ENCODE results near the gene HNF1B. TPM values are rescaled to one million over a fixed set of nuclear protein-coding genes. Genes with fewer than 3 reads are reported as not detected.

The HNF1B gene
- total and polyA plus RNA-seq, 10 of the 15 experiments (the other 5 are each of a cell fraction or from before 2014, with no cell fraction given) = 0.51 to 12.7 (median 1.9) TPM

DNA sequence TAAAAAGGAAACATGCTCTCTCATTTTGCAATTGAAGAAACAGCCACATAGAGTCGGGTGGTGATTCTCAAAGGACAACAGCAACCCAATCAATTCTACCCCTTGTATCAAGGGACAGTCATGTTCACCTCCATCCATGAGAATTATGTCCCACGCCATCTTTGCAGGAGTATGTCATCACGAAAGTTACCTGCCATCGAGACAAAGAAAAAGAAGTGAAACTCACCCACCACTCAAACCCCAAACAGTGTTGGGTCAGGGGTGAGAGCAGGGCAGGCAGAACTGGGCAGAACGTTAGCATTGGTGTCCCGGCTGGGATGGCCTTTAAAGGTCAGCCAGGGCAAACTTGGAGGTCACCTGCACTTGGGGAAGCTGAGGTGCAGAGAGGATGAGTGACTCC lies 24.2 kb upstream of the HNF1B start (continued):
- TF ChIP-seq PAX5 (IDR thresholded peaks at IDR 0.05; ENCODE audit: borderline replicate concordance, low read depth, low read length) (0 out of 2 replicates have a peak, but pooled peaks have one; percentile 53), CREM (IDR thresholded peaks at IDR 0.05; ENCODE audit: low read depth) (no peak), ZNF217 (IDR thresholded peaks at IDR 0.05) (no peak), MEF2B (IDR thresholded peaks at IDR 0.05; ENCODE audit: partially characterized antibody, poor library complexity, severe bottlenecking) (peak; percentile 61), SMAD5 (IDR thresholded peaks at IDR 0.05; ENCODE audit: low read depth) (no peak), RAD21 (IDR thresholded peaks at IDR 0.05; ENCODE audit: insufficient read depth, low read depth, low read length) (no peak), ZZZ3 (IDR thresholded peaks at IDR 0.05; ENCODE audit: control insufficient read depth, insufficient read length, low read depth) (no peak), KAT2A (conservative IDR thresholded peaks at IDR 0.05; ENCODE audit: control insufficient read depth, low read depth, low read length) (no peak), NFYB (IDR thresholded peaks at IDR 0.05; ENCODE audit: insufficient read depth, low read depth, low read length) (no peak), IKZF1 (conservative IDR thresholded peaks at IDR 0.05) (peak; percentile 78), MYC (IDR thresholded peaks at IDR 0.05; ENCODE audit: insufficient read depth, insufficient read length, insufficient replicate concordance, low read length, severe bottlenecking) (no peak), RCOR1 (conservative IDR thresholded peaks at IDR 0.05; ENCODE audit: low read depth, low read length) (no peak), CHD2 (IDR thresholded peaks at IDR 0.05; ENCODE audit: borderline replicate concordance, low read depth, low read length) (peak; percentile 33; the same call in 1 of the 2 replicates), JUNB (IDR thresholded peaks at IDR 0.05) (no peak; the same call in 1 of the 2 replicates), SMC3 (IDR thresholded peaks at IDR 0.05; ENCODE audit: borderline replicate concordance, low read length) (no peak), SMAD1 (IDR thresholded peaks at IDR 0.05; ENCODE audit: low read depth, partially characterized antibody) (no peak), BHLHE40 (IDR thresholded peaks at IDR 0.05; ENCODE audit: borderline replicate concordance in 1 of 2, low read depth in 2 of 2, low read length in 1 of 2) (peak in 1 of 2 experiments; percentile 34; a peak in 1 of 4 replicates), FOS (IDR thresholded peaks at IDR 0.05; ENCODE audit: borderline replicate concordance, extremely low read depth, insufficient read length) (no peak), BACH1 (IDR thresholded peaks at IDR 0.05; ENCODE audit: borderline replicate concordance) (no peak), ESRRA (IDR thresholded peaks at IDR 0.05; ENCODE audit: low read length) (peak; percentile 31; the same call in 1 of the 2 replicates)
- TF ChIP-seq, protein P1, sequence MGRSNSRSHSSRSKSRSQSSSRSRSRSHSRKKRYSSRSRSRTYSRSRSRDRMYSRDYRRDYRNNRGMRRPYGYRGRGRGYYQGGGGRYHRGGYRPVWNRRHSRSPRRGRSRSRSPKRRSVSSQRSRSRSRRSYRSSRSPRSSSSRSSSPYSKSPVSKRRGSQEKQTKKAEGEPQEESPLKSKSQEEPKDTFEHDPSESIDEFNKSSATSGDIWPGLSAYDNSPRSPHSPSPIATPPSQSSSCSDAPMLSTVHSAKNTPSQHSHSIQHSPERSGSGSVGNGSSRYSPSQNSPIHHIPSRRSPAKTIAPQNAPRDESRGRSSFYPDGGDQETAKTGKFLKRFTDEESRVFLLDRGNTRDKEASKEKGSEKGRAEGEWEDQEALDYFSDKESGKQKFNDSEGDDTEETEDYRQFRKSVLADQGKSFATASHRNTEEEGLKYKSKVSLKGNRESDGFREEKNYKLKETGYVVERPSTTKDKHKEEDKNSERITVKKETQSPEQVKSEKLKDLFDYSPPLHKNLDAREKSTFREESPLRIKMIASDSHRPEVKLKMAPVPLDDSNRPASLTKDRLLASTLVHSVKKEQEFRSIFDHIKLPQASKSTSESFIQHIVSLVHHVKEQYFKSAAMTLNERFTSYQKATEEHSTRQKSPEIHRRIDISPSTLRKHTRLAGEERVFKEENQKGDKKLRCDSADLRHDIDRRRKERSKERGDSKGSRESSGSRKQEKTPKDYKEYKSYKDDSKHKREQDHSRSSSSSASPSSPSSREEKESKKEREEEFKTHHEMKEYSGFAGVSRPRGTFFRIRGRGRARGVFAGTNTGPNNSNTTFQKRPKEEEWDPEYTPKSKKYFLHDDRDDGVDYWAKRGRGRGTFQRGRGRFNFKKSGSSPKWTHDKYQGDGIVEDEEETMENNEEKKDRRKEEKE (IDR thresholded peaks at IDR 0.05) = no peak
- TF ChIP-seq, protein P2, sequence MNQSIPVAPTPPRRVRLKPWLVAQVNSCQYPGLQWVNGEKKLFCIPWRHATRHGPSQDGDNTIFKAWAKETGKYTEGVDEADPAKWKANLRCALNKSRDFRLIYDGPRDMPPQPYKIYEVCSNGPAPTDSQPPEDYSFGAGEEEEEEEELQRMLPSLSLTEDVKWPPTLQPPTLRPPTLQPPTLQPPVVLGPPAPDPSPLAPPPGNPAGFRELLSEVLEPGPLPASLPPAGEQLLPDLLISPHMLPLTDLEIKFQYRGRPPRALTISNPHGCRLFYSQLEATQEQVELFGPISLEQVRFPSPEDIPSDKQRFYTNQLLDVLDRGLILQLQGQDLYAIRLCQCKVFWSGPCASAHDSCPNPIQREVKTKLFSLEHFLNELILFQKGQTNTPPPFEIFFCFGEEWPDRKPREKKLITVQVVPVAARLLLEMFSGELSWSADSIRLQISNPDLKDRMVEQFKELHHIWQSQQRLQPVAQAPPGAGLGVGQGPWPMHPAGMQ (IDR thresholded peaks at IDR 0.05; ENCODE audit: borderline replicate concordance) = no peak
- TF ChIP-seq, protein P3, sequence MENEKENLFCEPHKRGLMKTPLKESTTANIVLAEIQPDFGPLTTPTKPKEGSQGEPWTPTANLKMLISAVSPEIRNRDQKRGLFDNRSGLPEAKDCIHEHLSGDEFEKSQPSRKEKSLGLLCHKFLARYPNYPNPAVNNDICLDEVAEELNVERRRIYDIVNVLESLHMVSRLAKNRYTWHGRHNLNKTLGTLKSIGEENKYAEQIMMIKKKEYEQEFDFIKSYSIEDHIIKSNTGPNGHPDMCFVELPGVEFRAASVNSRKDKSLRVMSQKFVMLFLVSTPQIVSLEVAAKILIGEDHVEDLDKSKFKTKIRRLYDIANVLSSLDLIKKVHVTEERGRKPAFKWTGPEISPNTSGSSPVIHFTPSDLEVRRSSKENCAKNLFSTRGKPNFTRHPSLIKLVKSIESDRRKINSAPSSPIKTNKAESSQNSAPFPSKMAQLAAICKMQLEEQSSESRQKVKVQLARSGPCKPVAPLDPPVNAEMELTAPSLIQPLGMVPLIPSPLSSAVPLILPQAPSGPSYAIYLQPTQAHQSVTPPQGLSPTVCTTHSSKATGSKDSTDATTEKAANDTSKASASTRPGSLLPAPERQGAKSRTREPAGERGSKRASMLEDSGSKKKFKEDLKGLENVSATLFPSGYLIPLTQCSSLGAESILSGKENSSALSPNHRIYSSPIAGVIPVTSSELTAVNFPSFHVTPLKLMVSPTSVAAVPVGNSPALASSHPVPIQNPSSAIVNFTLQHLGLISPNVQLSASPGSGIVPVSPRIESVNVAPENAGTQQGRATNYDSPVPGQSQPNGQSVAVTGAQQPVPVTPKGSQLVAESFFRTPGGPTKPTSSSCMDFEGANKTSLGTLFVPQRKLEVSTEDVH (IDR thresholded peaks at IDR 0.05; ENCODE audit: low read depth, partially characterized antibody) = no peak
